Stimulated activated naive CD8-positive, alpha-beta T cell treated with anti-CD3 and anti-CD28 coated beads, Interleukin-15, amount 100 ng/mL, for 72 hours (primary cell): ENCODE results near the gene IGF2BP1.
A peak's percentile ranks its signal among the peaks of the same experiment; 100 is the strongest.

Experiments used
- ATAC-seq: fragments of 150-1000 bp; cut with Tn5 transposase; 2 replicates; pipeline ENCODE4 v1.10.0; 2021; ENCODE audit warnings: mild to moderate bottlenecking, moderate library complexity
- DNase-seq, 2 donors: peaks; one replicate each; pipeline ENCODE4 v3.0.0; 2021 to 2022
- H3K27ac Mint-ChIP-seq, 2 donors: one replicate each; pipeline ENCODE4 v1.8.0; 2022; ENCODE audit warnings: mild to moderate bottlenecking in 2 of 2, mixed read lengths in 2 of 2, moderate library complexity in 2 of 2
- H3K27me3 Mint-ChIP-seq: one replicate; pipeline ENCODE4 v1.8.0; 2022; ENCODE audit warnings: mixed read lengths
- H3K4me1 Mint-ChIP-seq: one replicate; pipeline ENCODE4 v1.8.0; 2022; ENCODE audit warnings: mild to moderate bottlenecking, mixed read lengths
- H3K4me3 Mint-ChIP-seq, 2 donors: one replicate each; pipeline ENCODE4 v1.8.0; 2022; ENCODE audit warnings: mild to moderate bottlenecking in 2 of 2, mixed read lengths in 2 of 2, moderate library complexity in 1 of 2
- H3K9me3 Mint-ChIP-seq, 2 donors: one replicate each; pipeline ENCODE4 v1.8.0; 2022; ENCODE audit warnings: mixed read lengths in 2 of 2

The IGF2BP1 gene

DNA sequence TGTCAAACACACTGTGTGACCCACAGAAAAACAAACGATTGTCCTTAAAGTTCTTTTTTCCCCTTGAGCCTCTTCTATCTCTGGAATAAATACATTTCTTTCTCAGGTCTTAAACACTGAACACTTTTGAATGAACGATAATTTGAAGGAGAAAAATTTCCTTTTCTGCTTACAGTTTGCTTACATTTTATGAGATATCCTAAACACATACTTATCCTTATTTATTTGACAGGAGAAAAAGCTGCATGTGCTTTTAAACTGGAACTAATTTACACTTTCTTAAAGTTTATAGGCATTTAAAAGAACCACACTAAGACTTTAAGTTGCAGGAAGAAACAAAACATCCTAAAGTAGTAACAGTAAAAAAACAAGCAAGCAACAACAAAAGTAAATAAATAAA, 4.7 kb upstream of the IGF2BP1 start:
- DNase-seq (no peak), ATAC-seq (no peak)
- Mint-ChIP-seq H3K4me1 (peaks cover 21% of the 10 kb centered on the region), H3K27me3 (peaks cover 73% of the 10 kb centered on the region), H3K27ac (no peak overlapping the region), H3K9me3 (no peaks in the 10 kb centered on the region), H3K4me3 (no peak overlapping the region)

DNA sequence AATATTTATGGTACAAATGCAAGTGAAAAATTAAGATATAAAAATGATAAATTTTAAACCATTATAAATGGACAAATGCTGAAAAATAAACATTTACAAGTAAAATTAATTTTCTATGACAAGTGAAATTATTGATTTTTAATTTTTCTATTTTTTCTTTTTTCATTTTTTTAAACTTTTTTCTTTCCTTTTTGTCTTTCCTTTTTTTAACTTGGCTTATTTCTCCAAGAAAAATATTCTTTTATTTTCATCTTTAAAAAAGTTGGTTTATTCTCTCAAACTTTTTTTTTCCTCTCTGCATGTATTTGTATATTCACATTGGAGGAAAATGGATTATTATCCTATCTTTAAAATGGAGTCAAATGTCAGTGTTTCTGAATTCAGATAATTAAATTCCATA, 3.9 kb upstream of the IGF2BP1 start:
- Mint-ChIP-seq H3K27me3 (peaks cover 78% of the 10 kb centered on the region), H3K4me3 (no peak overlapping the region), H3K27ac (no peak overlapping the region), H3K9me3 (no peaks in the 10 kb centered on the region), H3K4me1 (peaks cover 30% of the 10 kb centered on the region)
- ATAC-seq (no peak), DNase-seq (no peak)

GRCh38 chr17:48993951-48994350, 3.2 kb upstream of the IGF2BP1 start:
- H3K4me1 Mint-ChIP-seq, result peaks cover 36% of the 10 kb centered on the region
- no peak for DNase-seq
- no peak overlapping the region for H3K27ac Mint-ChIP-seq
- H3K9me3 Mint-ChIP-seq, result no peaks in the 10 kb centered on the region
- H3K27me3 Mint-ChIP-seq, result peaks cover 84% of the 10 kb centered on the region
- no peak for ATAC-seq
- no peak overlapping the region for H3K4me3 Mint-ChIP-seq

DNA sequence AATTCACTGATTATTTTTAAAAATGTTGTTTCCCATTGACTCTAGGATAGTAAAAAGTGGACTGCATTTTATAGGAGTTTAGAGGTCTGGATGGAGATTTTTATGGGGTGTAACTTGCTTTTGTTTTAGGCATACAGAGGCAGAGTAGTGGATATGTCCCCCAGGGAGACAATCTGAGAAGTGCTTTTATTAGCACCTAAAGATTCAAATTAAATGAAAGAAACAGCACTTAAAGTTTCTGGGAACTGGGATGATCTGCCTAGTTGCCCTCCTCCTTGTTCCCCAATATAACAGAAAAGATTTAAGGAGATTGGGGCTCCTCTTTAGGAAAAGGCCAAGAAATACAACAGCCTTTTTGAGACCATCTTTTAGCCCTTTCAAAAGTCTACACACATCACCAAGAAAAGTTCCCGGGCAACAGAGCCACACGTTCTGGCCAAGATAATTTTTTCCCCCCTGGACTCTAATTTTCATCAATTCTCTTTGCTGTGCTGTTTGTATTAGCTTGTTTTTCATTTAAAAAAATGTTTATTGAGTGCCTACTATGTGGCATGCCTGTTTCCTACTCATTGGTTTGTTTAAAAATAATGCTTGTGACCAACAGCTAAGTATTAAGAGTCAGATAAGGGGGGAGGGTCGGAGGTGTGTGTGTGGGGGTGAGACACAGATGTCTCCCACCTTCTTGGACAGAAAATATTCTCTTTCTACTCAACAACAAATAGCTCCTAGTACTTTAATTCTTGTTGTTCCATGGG, 2.5 kb upstream of the IGF2BP1 start:
- H3K27me3 Mint-ChIP-seq, result peaks cover 89% of the 10 kb centered on the region
- peaks cover 41% of the 10 kb centered on the region for H3K4me1 Mint-ChIP-seq
- ATAC-seq (no peak), DNase-seq (no peak)
- no peaks in the 10 kb centered on the region for H3K9me3 Mint-ChIP-seq
- H3K4me3 Mint-ChIP-seq, result peak overlapping the region; percentile 3 to 8
- peak overlapping the region in 1 of 2 donors; percentile 20 for H3K27ac Mint-ChIP-seq

DNA sequence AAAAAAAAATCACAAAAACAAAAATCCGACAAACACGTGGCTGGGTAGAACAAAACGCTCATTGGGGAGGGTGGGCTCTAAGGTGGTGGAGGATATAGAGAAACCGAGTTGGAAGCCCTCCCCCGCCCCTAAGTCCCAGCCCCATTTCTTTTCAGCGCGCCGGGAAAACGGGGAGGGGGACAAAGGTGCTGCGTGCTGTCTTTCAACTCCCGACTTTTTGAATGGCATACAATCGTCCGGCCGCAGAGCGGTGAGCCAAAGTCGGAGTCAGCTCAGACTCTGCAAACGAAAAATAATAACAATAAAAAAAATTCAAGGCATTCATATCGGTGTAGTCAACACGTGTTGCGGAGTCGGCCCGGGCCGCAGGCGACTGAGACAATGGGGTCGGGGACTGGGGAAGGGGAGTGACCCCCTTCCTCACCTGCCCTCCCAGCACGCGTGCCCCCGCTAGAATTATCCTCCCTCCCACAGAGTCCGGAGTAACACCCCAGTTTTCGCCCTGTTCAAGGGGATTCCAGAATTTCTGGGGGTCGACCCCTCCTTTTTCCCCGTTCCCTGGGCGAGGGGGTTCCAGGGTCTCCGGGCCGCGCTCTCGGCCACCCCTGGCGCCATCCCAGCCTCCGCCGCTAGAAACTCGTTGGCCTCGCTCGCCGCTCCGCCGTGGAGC, 1.7 kb upstream of the IGF2BP1 start:
- Mint-ChIP-seq H3K27ac (peak overlapping the region in 1 of 2 donors; percentile 20), H3K9me3 (no peaks in the 10 kb centered on the region), H3K4me1 (peaks cover 41% of the 10 kb centered on the region), H3K27me3 (peaks cover 89% of the 10 kb centered on the region), H3K4me3 (peak overlapping the region; percentile 8 to 45)
- ATAC-seq (peak; percentile 54), DNase-seq (no peak)

DNA sequence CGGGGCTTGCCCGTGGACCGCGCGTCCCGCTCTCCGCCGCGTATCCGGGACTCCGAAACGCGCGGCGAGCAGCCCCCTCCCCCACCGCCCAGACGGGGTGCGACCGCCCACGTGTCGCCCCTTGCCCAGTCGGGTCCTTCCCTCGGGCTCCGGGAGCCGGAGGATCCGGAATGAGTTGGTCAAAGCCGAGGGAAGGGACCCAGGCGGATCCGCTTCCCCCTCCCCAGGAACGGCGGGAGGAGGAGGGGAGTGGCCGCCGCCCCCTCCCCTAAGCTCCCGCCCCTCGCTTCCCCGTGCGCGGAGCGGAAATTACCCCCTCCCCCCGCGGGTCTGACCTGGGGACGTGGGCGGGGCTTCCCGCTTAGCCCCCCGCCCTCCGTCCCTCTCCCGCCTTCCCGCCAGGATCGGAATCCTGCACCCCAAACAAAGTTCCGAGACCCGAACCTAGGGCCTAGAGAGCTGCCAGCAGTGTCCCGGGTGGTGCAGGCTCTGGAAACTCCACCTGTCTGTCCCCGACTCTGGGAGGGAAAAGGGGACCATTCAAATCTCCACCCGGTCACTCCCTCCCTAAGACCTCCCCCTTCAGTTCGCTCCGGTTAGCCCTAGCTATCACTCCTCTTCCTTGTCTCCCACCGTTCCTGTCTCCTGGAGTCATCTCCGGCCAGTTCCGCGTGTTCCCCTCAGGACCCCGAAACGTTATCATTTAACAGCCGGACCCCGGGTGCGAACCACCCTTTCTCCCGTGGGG, 1.0 kb upstream of the IGF2BP1 start:
- Mint-ChIP-seq H3K4me1 (peaks cover 41% of the 10 kb centered on the region), H3K27ac (peak overlapping the region in 1 of 2 donors; percentile 74), H3K27me3 (peaks cover 89% of the 10 kb centered on the region), H3K4me3 (peak overlapping the region; percentile 83 to 88), H3K9me3 (no peaks in the 10 kb centered on the region)
- ATAC-seq, result no peak
- no peak for DNase-seq

DNA sequence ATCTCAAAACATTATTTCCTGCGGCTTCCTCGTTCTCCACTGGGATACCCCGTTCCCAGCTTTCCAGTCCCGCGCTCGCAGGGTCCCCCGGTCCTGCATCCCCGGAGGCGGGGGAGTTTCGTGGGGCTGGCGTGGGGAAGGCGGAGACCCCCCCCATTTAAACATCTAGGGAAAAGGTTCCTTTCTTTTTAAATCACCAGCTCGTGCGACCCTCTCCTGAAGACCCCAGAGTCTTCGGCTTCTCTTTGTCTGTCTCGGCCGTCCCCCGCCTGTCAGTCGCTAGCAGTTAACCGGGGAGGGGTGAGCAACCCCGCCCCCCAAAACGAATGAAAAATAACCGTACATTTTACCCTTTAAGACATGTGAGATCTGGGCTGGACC, 473 bp upstream of the IGF2BP1 start:
- peak overlapping the region in 1 of 2 donors; percentile 74 for H3K27ac Mint-ChIP-seq
- H3K4me3 Mint-ChIP-seq, result peak overlapping the region; percentile 83 to 88
- no peaks in the 10 kb centered on the region for H3K9me3 Mint-ChIP-seq
- ATAC-seq (no peak), DNase-seq (no peak)
- peaks cover 41% of the 10 kb centered on the region for H3K4me1 Mint-ChIP-seq
- peaks cover 91% of the 10 kb centered on the region for H3K27me3 Mint-ChIP-seq

DNA sequence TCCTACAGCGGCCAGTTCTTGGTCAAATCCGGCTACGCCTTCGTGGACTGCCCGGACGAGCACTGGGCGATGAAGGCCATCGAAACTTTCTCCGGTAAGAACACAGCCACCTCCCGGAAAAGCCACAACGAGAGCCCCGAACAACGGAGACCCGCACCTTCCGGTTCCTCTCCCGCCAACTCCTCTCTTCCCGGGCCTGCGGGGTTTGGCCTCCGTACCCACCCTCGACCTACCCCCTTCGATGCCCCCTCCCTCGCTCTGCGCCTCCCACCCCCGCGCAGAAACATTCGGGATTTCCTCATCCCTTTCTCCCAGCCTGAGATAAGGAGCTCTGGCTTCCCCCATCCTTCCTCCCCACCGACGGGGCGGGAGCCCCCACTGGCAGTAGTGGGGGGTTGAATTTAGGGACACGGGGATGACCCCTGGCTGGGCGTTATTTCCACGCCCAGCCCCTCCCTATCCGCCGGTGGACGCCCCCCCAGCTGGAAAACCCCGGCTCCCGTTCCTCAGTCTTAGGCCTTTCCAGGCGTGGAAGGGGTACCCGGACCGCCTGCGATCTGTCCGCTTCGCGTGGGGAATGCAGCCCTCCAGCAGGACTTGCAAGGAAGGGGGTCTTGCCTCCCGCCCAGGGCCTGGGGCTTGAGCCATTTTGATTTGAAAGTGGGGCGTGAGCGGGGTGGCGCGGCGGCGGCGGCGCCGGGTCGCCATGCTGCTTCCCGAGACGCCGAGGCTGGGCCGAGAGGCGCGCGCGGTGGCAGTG, 822 bp downstream of the IGF2BP1 start:
- Mint-ChIP-seq H3K4me1 (peaks cover 42% of the 10 kb centered on the region), H3K27me3 (peaks cover 91% of the 10 kb centered on the region), H3K27ac (peak overlapping the region in 1 of 2 donors; percentile 69), H3K4me3 (peak overlapping the region; percentile 80 to 88), H3K9me3 (no peaks in the 10 kb centered on the region)
- peak; percentile 20 for ATAC-seq
- DNase-seq, result no peak

DNA sequence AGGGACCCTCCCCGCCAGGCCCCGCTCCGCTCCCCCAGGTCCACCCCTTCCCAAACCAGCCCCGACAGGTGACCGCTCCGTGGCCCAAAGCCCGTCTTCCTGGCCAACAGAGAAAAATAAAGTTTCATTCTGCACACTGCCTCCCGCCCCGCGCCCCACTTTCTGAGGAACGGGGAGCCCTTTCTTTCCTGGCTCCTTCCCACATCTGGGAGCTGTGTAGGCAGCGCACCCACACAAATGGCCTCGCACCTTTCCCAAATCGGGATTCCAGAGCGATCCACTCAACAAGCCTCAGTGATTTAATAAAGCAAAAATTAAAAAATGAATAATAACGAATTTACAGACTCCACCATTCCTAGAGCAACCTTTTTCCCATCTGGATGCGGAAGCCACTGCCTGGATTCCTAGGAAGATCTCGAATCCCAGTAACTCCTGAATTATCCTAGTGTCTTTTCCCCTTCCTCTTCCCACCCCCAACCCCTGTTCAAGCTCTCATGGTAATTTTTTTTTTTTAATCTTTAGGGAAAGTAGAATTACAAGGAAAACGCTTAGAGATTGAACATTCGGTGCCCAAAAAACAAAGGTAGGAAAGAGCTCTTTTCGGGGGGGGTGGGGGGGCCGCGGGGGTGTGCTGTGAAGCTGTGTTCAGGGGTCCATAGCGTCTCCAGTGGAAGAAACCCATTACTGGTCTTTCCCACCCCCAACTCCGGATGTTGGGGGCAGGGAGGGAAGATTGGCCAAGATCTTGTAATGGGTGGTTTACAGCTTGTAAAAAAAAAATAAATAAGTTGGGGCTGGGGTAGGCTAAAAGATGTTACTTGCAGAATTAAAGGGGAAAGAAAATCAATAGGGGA, 1.6 kb downstream of the IGF2BP1 start:
- Mint-ChIP-seq H3K9me3 (no peaks in the 10 kb centered on the region), H3K27me3 (peaks cover 96% of the 10 kb centered on the region), H3K4me1 (peaks cover 50% of the 10 kb centered on the region), H3K4me3 (peak overlapping the region; percentile 80 to 88), H3K27ac (peak overlapping the region in 1 of 2 donors; percentile 78)
- no peak for ATAC-seq
- no peak for DNase-seq

GRCh38 chr17:49000943-49001342, 3.8 kb downstream of the IGF2BP1 start:
- peaks cover 49% of the 10 kb centered on the region for H3K4me1 Mint-ChIP-seq
- peaks cover 100% of the 10 kb centered on the region for H3K27me3 Mint-ChIP-seq
- H3K27ac Mint-ChIP-seq, result no peak overlapping the region
- no peak for DNase-seq
- no peak overlapping the region for H3K4me3 Mint-ChIP-seq
- ATAC-seq, result no peak
- H3K9me3 Mint-ChIP-seq, result no peaks in the 10 kb centered on the region

DNA sequence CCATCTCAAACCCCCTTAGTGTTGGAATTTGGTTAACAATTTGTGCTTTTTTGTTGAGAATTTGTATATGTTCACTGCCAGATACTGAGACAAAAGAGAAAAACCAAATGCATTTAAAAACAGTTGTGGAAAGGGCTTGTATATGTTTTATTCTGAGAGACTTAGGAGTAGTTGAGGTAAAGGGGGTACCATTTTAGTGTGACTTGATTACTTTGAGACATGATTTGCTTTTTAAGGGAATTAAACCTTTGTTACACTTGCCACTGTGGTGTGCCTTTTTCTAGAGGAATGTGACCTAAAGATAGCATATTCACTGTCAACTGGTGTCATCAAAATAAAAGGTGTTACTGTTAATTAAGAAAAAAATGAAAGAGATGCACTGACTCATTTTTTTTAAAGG, 4.5 kb downstream of the IGF2BP1 start:
- DNase-seq, result no peak
- no peak for ATAC-seq
- H3K27me3 Mint-ChIP-seq, result peaks cover 100% of the 10 kb centered on the region
- peaks cover 42% of the 10 kb centered on the region for H3K4me1 Mint-ChIP-seq
- no peaks in the 10 kb centered on the region for H3K9me3 Mint-ChIP-seq
- H3K27ac Mint-ChIP-seq, result no peak overlapping the region
- no peak overlapping the region for H3K4me3 Mint-ChIP-seq

GRCh38 chr17:49002331-49002730, 5.1 kb downstream of the IGF2BP1 start:
- Mint-ChIP-seq H3K4me3 (no peak overlapping the region), H3K4me1 (peaks cover 35% of the 10 kb centered on the region), H3K9me3 (no peaks in the 10 kb centered on the region), H3K27me3 (peaks cover 100% of the 10 kb centered on the region), H3K27ac (no peak overlapping the region)
- ATAC-seq (no peak), DNase-seq (no peak)

- DNase-seq (no peak), ATAC-seq (no peak)
- no peak overlapping the region for H3K4me3 Mint-ChIP-seq
- H3K27me3 Mint-ChIP-seq, result peaks cover 100% of the 10 kb centered on the region
- H3K9me3 Mint-ChIP-seq, result no peaks in the 10 kb centered on the region
- H3K27ac Mint-ChIP-seq, result no peak overlapping the region
- H3K4me1 Mint-ChIP-seq, result peaks cover 31% of the 10 kb centered on the region
Measured at GRCh38 chr17:49002766-49003165, 5.6 kb downstream of the IGF2BP1 start.

DNA sequence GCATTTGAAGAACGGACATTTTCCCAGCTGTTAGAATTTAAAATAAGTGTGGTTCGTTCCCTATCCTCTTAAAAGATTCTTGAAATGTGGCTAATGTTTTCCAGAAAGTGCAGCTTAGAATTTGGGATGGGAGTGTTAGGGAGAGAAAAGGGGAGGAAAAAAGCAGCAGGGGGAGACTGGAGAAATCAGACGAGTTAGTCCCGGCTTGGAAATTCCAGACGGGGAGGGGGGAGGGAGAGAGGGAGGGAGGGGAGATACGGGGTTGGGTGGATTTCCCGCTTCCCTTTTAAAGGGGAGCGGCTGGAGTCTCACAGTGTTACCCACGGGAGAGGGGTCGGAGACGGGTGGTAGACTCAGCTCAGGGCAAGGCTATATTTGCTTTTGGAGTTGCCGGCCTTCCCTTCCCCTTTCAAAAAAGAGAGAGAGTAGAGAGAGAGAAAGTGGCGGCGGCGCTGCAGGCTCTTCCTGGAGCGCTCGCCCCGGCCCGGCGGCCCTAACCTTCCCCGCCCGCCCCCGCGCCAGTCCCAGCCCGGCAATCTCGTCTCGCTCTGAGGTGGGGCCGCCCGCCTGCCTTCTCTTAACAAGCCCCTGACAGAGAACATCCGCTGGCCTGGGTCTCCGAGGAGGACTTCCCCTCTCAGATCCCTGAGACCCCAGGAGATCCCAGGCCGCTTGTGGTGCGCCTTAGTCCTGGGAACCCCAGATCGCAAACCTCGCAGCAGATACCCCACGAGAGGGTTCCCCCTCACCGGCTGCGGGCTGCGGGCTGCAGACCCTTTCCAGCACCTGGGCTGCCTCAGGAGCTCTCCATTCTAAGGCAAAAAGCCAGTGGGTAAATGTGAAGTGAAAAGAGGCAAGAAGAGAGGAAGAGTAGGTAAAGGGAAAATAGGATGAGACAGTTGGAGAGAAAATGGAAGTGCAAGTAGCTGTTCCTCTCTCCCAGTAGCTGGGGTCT, 6.6 kb downstream of the IGF2BP1 start:
- H3K4me1 Mint-ChIP-seq, result peaks cover 20% of the 10 kb centered on the region
- no peak overlapping the region for H3K27ac Mint-ChIP-seq
- H3K9me3 Mint-ChIP-seq, result no peaks in the 10 kb centered on the region
- ATAC-seq, result no peak
- DNase-seq, result no peak
- peaks cover 100% of the 10 kb centered on the region for H3K27me3 Mint-ChIP-seq
- H3K4me3 Mint-ChIP-seq, result peak overlapping the region; percentile 36 to 53
